GM12873 (cell line): Measurements from ENCODE around the gene CCNB2.

Experiments
- CTCF ChIP-seq: IDR thresholded peaks from 2 replicates; pipeline ENCODE4 v1.5.1; 2012; ENCODE audit warnings: low read depth, mild to moderate bottlenecking, moderate library complexity, low read length, control low read depth; ENCODE audit not compliant: insufficient read depth; ENCODE audit errors: missing control alignments

CCNB2 gene

GRCh38 chr15:59104912-59105732 lies at the start of gene CCNB2:
TSS of gene CCNB2 (plus strand) at chr15:59105146. CDS start at chr15:59105269, 123 bp downstream.
- no peak for TF ChIP-seq CTCF

- no peak for TF ChIP-seq CTCF
Observed at GRCh38 chr15:59059076-59059597, 45.8 kb upstream of the CCNB2 start.

GRCh38 chr15:59060348-59060747 lies 44.6 kb upstream of the CCNB2 start:
- TF ChIP-seq CTCF = no peak

- TF ChIP-seq CTCF = no peak
Observed at GRCh38 chr15:59063042-59063441, 41.9 kb upstream of the CCNB2 start.

- no peak for TF ChIP-seq CTCF
Observed at GRCh38 chr15:59069430-59069829, 35.5 kb upstream of the CCNB2 start.

GRCh38 chr15:59074607-59075006 lies 30.3 kb upstream of the CCNB2 start:
- TF ChIP-seq CTCF = no peak

GRCh38 chr15:59087731-59088130 lies 17.2 kb upstream of the CCNB2 start:
- no peak for TF ChIP-seq CTCF
